HepG2 (cell line): ENCODE measurements around the gene FAM3A. TPM values are rescaled to one million over a fixed set of nuclear protein-coding genes. Genes with fewer than 3 reads are reported as not detected.
A peak's percentile ranks its signal among the peaks of the same experiment; 100 is the strongest.

Experiments used
- CENPT ChIP-seq: sonication (generic); formaldehyde crosslinking; IDR thresholded peaks from 2 replicates; pipeline ENCODE4 v1.8.0; 2022; ENCODE audit warnings: low read depth, mild to moderate bottlenecking, moderate library complexity, missing genetic modification reagents
- EED ChIP-seq: sonication (generic); formaldehyde crosslinking; IDR thresholded peaks from 2 replicates; pipeline ENCODE4 v1.5.0; 2020; ENCODE audit warnings: mild to moderate bottlenecking, missing genetic modification reagents
- HNRNPH1 ChIP-seq: fragments of 200-400 bp; formaldehyde crosslinking; optimal IDR thresholded peaks from 2 replicates; pipeline ENCODE3; 2017; ENCODE audit warnings: mild to moderate bottlenecking, low read depth, low read length
- IKZF1 ChIP-seq: fragments of 450-650 bp; IDR thresholded peaks from 2 replicates; pipeline ENCODE4 v1.7.1; 2016
- KLF15 ChIP-seq: sonication (generic); formaldehyde crosslinking; IDR thresholded peaks from 2 replicates; pipeline ENCODE4 v1.8.1; 2023; ENCODE audit warnings: borderline replicate concordance, mild to moderate bottlenecking, inconsistent platforms, missing genetic modification reagents, mixed read lengths
- NFKBIZ ChIP-seq: IDR thresholded peaks from 2 replicates; pipeline ENCODE4 v1.6.1; 2018; ENCODE audit warnings: missing genetic modification reagents, missing compliant biosample characterization
- PHB2 ChIP-seq: fragments of 450-650 bp; IDR thresholded peaks from 2 replicates; pipeline ENCODE4 v1.6.1; 2018; ENCODE audit not compliant: partially characterized antibody
- SATB2 ChIP-seq: sonication (generic); formaldehyde crosslinking; IDR thresholded peaks from 2 replicates; pipeline ENCODE4 v1.5.0; 2020; ENCODE audit warnings: missing genetic modification reagents
- SNAPC2 ChIP-seq: sonication (generic); formaldehyde crosslinking; IDR thresholded peaks from 2 replicates; pipeline ENCODE4 v1.8.1; 2022; ENCODE audit warnings: mild to moderate bottlenecking, missing genetic modification reagents
- SP140L ChIP-seq: sonication (generic); formaldehyde crosslinking; IDR thresholded peaks from 2 replicates; pipeline ENCODE4 v1.4.0; 2020; ENCODE audit warnings: missing genetic modification reagents, borderline replicate concordance
- SYNCRIP ChIP-seq: fragments of 200-400 bp; formaldehyde crosslinking; IDR thresholded peaks from 2 replicates; pipeline ENCODE4 v1.6.1; 2018; ENCODE audit warnings: mild to moderate bottlenecking, low read depth, low read length; ENCODE audit not compliant: insufficient read depth
- U2AF1 ChIP-seq: fragments of 200-400 bp; formaldehyde crosslinking; optimal IDR thresholded peaks from 2 replicates; pipeline ENCODE3; 2017; ENCODE audit warnings: mild to moderate bottlenecking, low read depth, low read length
- ZFP1 ChIP-seq: IDR thresholded peaks from 2 replicates; pipeline ENCODE4 v1.6.1; 2016
- ZNF12 ChIP-seq: sonication (generic); formaldehyde crosslinking; IDR thresholded peaks from 2 replicates; pipeline ENCODE4 v1.5.0; 2020; ENCODE audit warnings: missing genetic modification reagents
- ZNF264 ChIP-seq: sonication (generic); formaldehyde crosslinking; IDR thresholded peaks from 2 replicates; pipeline ENCODE4 v1.4.0; 2020; ENCODE audit warnings: missing genetic modification reagents
- ZNF350 ChIP-seq: sonication (generic); formaldehyde crosslinking; IDR thresholded peaks from 2 replicates; pipeline ENCODE4 v1.4.0; 2020; ENCODE audit warnings: mild to moderate bottlenecking, low read depth, missing genetic modification reagents, borderline replicate concordance
- ZNF441 ChIP-seq: sonication (generic); formaldehyde crosslinking; IDR thresholded peaks from 2 replicates; pipeline ENCODE4 v1.7.0; 2021; ENCODE audit warnings: missing genetic modification reagents, borderline replicate concordance
- ZNF570 ChIP-seq: sonication (generic); formaldehyde crosslinking; IDR thresholded peaks from 2 replicates; pipeline ENCODE4 v1.4.0; 2020; ENCODE audit warnings: mild to moderate bottlenecking, missing genetic modification reagents, borderline replicate concordance
- ZNF614 ChIP-seq: IDR thresholded peaks from 2 replicates; pipeline ENCODE4 v1.6.1; 2018; ENCODE audit warnings: missing biosample characterization, missing genetic modification reagents, inconsistent platforms, borderline replicate concordance
- ZNF660 ChIP-seq: sonication (generic); formaldehyde crosslinking; IDR thresholded peaks from 2 replicates; pipeline ENCODE4 v1.5.1; 2020; ENCODE audit warnings: mild to moderate bottlenecking, low read depth, missing genetic modification reagents, borderline replicate concordance
- ZNF737 ChIP-seq: sonication (generic); formaldehyde crosslinking; IDR thresholded peaks from 2 replicates; pipeline ENCODE4 v1.5.0; 2020; ENCODE audit warnings: missing genetic modification reagents, mild to moderate bottlenecking, borderline replicate concordance
- ZNF766 ChIP-seq: sonication (generic); formaldehyde crosslinking; IDR thresholded peaks from 2 replicates; pipeline ENCODE4 v1.5.0; 2020; ENCODE audit warnings: missing genetic modification reagents, borderline replicate concordance
- ZNF775 ChIP-seq: sonication (generic); formaldehyde crosslinking; IDR thresholded peaks from 2 replicates; pipeline ENCODE4 v1.4.0; 2020; ENCODE audit warnings: missing genetic modification reagents, mild to moderate bottlenecking, moderate library complexity, borderline replicate concordance
- ZSCAN20 ChIP-seq: sonication (generic); formaldehyde crosslinking; IDR thresholded peaks from 2 replicates; pipeline ENCODE4 v1.4.0; 2020; ENCODE audit warnings: missing genetic modification reagents, mild to moderate bottlenecking, borderline replicate concordance
- ZSCAN9 ChIP-seq: IDR thresholded peaks from 2 replicates; pipeline ENCODE4 v1.6.1; 2016; ENCODE audit warnings: borderline replicate concordance
- polyA plus RNA-seq, 8 experiments: library from polyadenylated mRNA; depleted of rRNA in 3 of 8; stranded (reverse) in 7 of 8; unstranded in 1 of 8; fragments of >200 nt; fragmentation: Illumina TruSeq in 4 of 8; extraction: Trizol in 4 of 8; gene quantifications; 2 replicates each; pipeline versions ENCODE4 v1.2.1 to v1.2.3, GENCODE V29; 2011 to 2016; ENCODE audit warnings: low read depth in 4 of 8, missing spikeins in 1 of 8, mixed read lengths in 1 of 8; ENCODE audit not compliant: insufficient read depth in 1 of 8
- total RNA-seq, 5 experiments: library from RNA; depleted of rRNA; stranded (reverse); fragments of >200 nt; fragmentation: Illumina TruSeq; extraction: Trizol; gene quantifications; 2 replicates each; pipeline ENCODE4 v1.2.3, GENCODE V29; 2016; ENCODE audit warnings: low read depth in 1 of 5
- TF ChIP-seq, protein P1 (sequence below): sonication (generic); formaldehyde crosslinking; IDR thresholded peaks from 2 replicates; pipeline ENCODE4 v1.4.0; 2020; ENCODE audit warnings: missing genetic modification reagents, mild to moderate bottlenecking, borderline replicate concordance
- TF ChIP-seq, protein P2 (sequence below), 2 experiments: fragments of 450-650 bp in 1 of 2; sonication (generic) in 1 of 2; formaldehyde crosslinking; IDR thresholded peaks; 2 replicates each; pipeline versions ENCODE4 v1.5.0 to v1.8.0; 2020 to 2022; ENCODE audit warnings: mild to moderate bottlenecking in 1 of 2, missing genetic modification reagents in 1 of 2
- TF ChIP-seq, protein P3 (sequence below): sonication (generic); formaldehyde crosslinking; IDR thresholded peaks from 2 replicates; pipeline ENCODE4 v1.4.0; 2020; ENCODE audit warnings: mild to moderate bottlenecking, missing genetic modification reagents

FAM3A gene
- total and polyA plus RNA-seq, 2 of the 13 experiments (the other 11 are each of a cell fraction or from before 2014, with no cell fraction given) = 11.2 to 22.7 TPM

DNA sequence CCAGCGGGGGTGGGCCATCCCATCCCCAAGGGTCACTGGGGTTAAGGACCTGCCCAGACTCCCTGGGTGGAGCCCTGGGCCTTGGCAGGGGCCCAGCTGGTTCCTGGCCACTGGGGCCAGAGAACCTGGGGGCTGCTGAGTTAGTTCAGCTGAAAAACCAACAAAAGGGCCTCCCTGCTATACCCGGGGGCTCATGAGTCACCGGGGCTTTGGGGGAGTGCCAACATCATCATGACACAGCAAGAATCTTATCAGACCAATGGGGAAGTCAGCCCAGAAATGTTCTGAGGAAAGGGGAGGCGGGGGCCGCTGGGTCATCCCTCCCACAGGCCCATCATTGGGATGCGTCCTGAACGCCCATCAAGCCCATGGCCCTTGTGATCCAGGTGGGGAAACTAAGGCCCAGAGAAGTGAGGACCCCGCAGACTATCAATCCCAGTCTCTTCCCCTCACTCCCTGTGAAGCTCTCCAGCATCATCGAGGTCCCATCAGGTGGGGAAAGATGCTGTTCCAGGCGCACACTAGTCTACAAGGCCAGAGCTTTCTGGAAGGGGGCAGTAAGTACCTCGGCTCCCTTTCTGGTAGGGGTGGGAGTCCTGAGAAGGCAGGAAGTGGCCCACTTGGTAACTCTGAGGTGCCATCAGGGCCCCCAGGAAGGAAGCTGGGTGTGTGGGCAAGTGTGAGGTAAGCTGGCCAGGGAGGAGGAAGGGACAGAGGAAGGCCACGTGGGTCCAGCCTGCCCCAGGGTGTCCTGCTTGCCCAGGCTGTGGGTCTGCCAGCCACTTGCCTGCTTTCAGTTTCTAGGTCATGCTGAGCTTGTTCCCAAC is 26.1 kb upstream of the FAM3A start (continued):
- TF ChIP-seq, protein P1, sequence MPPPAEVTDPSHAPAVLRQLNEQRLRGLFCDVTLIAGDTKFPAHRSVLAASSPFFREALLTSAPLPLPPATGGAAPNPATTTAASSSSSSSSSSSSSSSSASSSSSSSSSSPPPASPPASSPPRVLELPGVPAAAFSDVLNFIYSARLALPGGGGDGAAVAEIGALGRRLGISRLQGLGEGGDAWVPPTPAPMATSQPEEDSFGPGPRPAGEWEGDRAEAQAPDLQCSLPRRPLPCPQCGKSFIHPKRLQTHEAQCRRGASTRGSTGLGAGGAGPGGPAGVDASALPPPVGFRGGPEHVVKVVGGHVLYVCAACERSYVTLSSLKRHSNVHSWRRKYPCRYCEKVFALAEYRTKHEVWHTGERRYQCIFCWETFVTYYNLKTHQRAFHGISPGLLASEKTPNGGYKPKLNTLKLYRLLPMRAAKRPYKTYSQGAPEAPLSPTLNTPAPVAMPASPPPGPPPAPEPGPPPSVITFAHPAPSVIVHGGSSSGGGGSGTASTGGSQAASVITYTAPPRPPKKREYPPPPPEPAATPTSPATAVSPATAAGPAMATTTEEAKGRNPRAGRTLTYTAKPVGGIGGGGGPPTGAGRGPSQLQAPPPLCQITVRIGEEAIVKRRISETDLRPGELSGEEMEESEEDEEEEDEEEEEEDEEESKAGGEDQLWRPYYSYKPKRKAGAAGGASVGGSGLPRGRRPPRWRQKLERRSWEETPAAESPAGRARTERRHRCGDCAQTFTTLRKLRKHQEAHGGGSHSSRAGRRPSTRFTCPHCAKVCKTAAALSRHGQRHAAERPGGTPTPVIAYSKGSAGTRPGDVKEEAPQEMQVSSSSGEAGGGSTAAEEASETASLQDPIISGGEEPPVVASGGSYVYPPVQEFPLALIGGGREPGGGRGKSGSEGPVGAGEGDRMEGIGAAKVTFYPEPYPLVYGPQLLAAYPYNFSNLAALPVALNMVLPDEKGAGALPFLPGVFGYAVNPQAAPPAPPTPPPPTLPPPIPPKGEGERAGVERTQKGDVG = no peak
- TF ChIP-seq ZNF775 (CRISPR knock-in tag) (no peak), SYNCRIP (no peak), CENPT (CRISPR knock-in tag) (no peak), NFKBIZ (CRISPR knock-in tag) (no peak), ZNF614 (CRISPR knock-in tag) (no peak), ZNF264 (CRISPR knock-in tag) (peak; percentile 51; the same call in 1 of the 2 replicates), KLF15 (CRISPR knock-in tag) (no peak), ZNF350 (CRISPR knock-in tag) (peak; percentile 40; the same call in 1 of the 2 replicates), ZNF441 (CRISPR knock-in tag) (no peak), ZNF12 (CRISPR knock-in tag) (no peak), ZNF737 (CRISPR knock-in tag) (no peak), ZNF570 (CRISPR knock-in tag) (no peak), IKZF1 (no peak), HNRNPH1 (no peak), ZNF766 (CRISPR knock-in tag) (no peak), SATB2 (no peak), ZNF660 (CRISPR knock-in tag) (no peak), SNAPC2 (0 out of 2 replicates have a peak, but pooled peaks have one; percentile 43), EED (CRISPR knock-in tag) (no peak), ZSCAN20 (CRISPR knock-in tag) (0 out of 2 replicates have a peak, but pooled peaks have one; percentile 53), ZSCAN9 (CRISPR knock-in tag) (no peak), SP140L (no peak), PHB2 (no peak), ZFP1 (CRISPR knock-in tag) (no peak), U2AF1 (no peak)
- TF ChIP-seq, protein P2, sequence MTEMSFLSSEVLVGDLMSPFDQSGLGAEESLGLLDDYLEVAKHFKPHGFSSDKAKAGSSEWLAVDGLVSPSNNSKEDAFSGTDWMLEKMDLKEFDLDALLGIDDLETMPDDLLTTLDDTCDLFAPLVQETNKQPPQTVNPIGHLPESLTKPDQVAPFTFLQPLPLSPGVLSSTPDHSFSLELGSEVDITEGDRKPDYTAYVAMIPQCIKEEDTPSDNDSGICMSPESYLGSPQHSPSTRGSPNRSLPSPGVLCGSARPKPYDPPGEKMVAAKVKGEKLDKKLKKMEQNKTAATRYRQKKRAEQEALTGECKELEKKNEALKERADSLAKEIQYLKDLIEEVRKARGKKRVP (CRISPR knock-in tag; IDR thresholded peaks at IDR 0.05) = no peak
- TF ChIP-seq, protein P3, sequence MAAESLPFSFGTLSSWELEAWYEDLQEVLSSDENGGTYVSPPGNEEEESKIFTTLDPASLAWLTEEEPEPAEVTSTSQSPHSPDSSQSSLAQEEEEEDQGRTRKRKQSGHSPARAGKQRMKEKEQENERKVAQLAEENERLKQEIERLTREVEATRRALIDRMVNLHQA = no peak
